Measurements from ENCODE around the gene WDR74.

Gene WDR74

DNA sequence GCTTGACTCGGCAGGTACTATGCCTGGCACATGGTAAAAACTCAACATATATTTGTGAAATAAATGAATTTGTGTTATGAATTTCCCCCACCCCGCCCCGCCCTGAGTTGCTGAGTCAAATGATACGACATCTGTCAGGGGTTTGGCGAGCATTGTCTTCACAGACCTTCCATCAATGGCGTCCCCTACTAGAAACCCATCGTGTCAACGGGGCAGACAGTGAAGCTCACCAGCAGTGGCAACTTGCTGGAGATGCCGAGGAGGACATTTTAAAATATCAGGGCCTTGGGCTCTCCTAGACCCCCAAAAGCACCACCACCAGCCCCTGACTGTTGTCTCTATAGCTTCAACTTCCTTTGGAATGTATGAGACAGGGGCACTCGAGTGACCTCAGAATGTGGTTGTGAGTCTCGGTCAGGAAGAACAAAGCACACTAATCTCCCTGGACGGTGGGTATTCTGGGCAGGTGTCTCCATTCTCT, 33.4 kb downstream of the WDR74 start:
- H3K27ac ChIP-seq (ENCODE audit: low read depth, low read length, severe bottlenecking): peak overlapping the region; percentile 81
- WGBS, 2 experiments (ENCODE audit: insufficient coverage in 2 of 2): 35 to 37% methylated on average over 4 of the region's 12 CpGs
- peak overlapping the region; percentile 95 for H3K4me3 ChIP-seq (ENCODE audit: extremely low read depth, insufficient read depth, low read length, poor library complexity, severe bottlenecking)

GRCh38 chr11:62805076-62805892, 34.1 kb downstream of the WDR74 start, which contains the start of gene NXF1:
TSS of gene NXF1 (minus strand) at chr11:62805440. CDS start at chr11:62805356, 84 bp downstream.
- H3K36me3 ChIP-seq (ENCODE audit: control insufficient read depth, insufficient read depth, low read length): peaks cover 48% of the 10 kb centered on the region
- WGBS, 2 experiments (ENCODE audit: insufficient coverage in 2 of 2): 0% methylated on average over 56 to 66 of the region's 77 CpGs
- peak within 1 kb of the TSS; percentile 89 for H3K27ac ChIP-seq (ENCODE audit: low read depth, low read length, severe bottlenecking)
- no peaks in the 10 kb centered on the region for H3K9me3 ChIP-seq (ENCODE audit: control insufficient read depth, low read length)
- peak within 1 kb of the TSS; percentile 95 for H3K4me3 ChIP-seq (ENCODE audit: extremely low read depth, insufficient read depth, low read length, poor library complexity, severe bottlenecking)
- H3K4me1 ChIP-seq (ENCODE audit: control insufficient read depth, insufficient read depth, low read length, poor library complexity, severe bottlenecking): peaks cover 19% of the 10 kb centered on the region

More for the DNA sequence above, 33.4 kb downstream of the WDR74 start:
- Histone ChIP-seq H3K9me3 (ENCODE audit: control insufficient read depth, low read length) (no peaks in the 10 kb centered on the region), H3K4me1 (ENCODE audit: control insufficient read depth, insufficient read depth, low read length, poor library complexity, severe bottlenecking) (peaks cover 19% of the 10 kb centered on the region), H3K36me3 (ENCODE audit: control insufficient read depth, insufficient read depth, low read length) (peaks cover 43% of the 10 kb centered on the region)

- Histone ChIP-seq H3K4me1 (ENCODE audit: control insufficient read depth, insufficient read depth, low read length, poor library complexity, severe bottlenecking) (peaks cover 19% of the 10 kb centered on the region), H3K9me3 (ENCODE audit: control insufficient read depth, low read length) (no peaks in the 10 kb centered on the region), H3K36me3 (ENCODE audit: control insufficient read depth, insufficient read depth, low read length) (peaks cover 53% of the 10 kb centered on the region), H3K4me3 (ENCODE audit: extremely low read depth, insufficient read depth, low read length, poor library complexity, severe bottlenecking) (peak overlapping the region; percentile 95), H3K27ac (ENCODE audit: low read depth, low read length, severe bottlenecking) (peak overlapping the region; percentile 89)
- 15 to 17% methylated on average over 9 to 10 of the region's 14 CpGs for WGBS, 2 experiments (ENCODE audit: insufficient coverage in 2 of 2)
Observed at GRCh38 chr11:62804310-62805075, 34.9 kb downstream of the WDR74 start.

GRCh38 chr11:62801071-62801470, 38.3 kb downstream of the WDR74 start:
- 100% methylated on average over 1 to 4 of the region's 4 CpGs for WGBS, 2 experiments (ENCODE audit: insufficient coverage in 2 of 2)
- H3K4me3 ChIP-seq (ENCODE audit: extremely low read depth, insufficient read depth, low read length, poor library complexity, severe bottlenecking): no peak overlapping the region
- peaks cover 6% of the 10 kb centered on the region for H3K4me1 ChIP-seq (ENCODE audit: control insufficient read depth, insufficient read depth, low read length, poor library complexity, severe bottlenecking)
- peaks cover 75% of the 10 kb centered on the region for H3K36me3 ChIP-seq (ENCODE audit: control insufficient read depth, insufficient read depth, low read length)
- no peaks in the 10 kb centered on the region for H3K9me3 ChIP-seq (ENCODE audit: control insufficient read depth, low read length)
- no peak overlapping the region for H3K27ac ChIP-seq (ENCODE audit: low read depth, low read length, severe bottlenecking)

DNA sequence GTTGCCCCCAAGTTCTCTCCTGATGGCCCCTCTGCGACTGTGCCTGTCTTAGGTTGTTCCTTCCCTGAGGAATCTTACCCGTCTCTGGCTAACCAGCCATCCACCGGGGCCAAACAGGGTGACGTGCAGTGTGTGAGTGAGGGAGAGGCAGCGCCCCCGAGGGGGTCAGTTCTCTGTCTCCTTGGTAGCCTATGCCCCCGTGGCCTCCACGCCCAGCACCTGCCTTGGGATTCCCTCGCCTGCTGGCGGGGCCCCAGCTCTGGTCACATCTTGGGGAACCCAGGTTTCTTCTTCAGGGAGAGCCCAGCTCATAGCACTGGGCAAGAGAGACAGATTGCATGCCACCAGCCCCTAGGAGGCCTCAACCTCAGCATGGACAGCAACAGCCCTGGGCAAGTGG, 39.9 kb downstream of the WDR74 start:
- Histone ChIP-seq H3K36me3 (ENCODE audit: control insufficient read depth, insufficient read depth, low read length) (peaks cover 91% of the 10 kb centered on the region), H3K27ac (ENCODE audit: low read depth, low read length, severe bottlenecking) (no peak overlapping the region), H3K9me3 (ENCODE audit: control insufficient read depth, low read length) (no peaks in the 10 kb centered on the region), H3K4me3 (ENCODE audit: extremely low read depth, insufficient read depth, low read length, poor library complexity, severe bottlenecking) (no peak overlapping the region), H3K4me1 (ENCODE audit: control insufficient read depth, insufficient read depth, low read length, poor library complexity, severe bottlenecking) (peaks cover 5% of the 10 kb centered on the region)
- 98 to 99% methylated on average over 9 of the region's 10 CpGs for WGBS, 2 experiments (ENCODE audit: insufficient coverage in 2 of 2)

DNA sequence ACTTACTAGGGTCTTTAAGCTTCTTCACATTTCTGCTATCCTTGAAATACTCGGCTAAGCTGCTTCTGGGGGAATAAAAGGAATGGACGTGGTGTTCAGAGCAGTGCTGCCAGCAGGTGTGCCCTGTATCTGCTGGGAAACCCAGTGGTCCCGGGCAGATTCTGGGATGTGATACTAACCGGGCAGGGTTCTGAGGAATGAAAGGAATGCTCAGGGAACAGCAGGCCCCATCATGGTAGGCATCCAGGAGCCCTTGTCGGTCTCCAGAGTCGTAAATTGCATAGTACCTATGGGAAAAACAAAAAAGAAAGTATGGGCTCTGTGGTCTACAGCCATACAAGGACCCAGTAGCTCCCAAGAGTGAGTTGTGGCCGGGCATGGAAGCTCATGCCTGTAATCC, 43.1 kb downstream of the WDR74 start:
- WGBS, 2 experiments (ENCODE audit: insufficient coverage in 2 of 2): 89 to 92% methylated on average over 6 to 7 of the region's 7 CpGs
- H3K36me3 ChIP-seq (ENCODE audit: control insufficient read depth, insufficient read depth, low read length): peaks cover 93% of the 10 kb centered on the region
- H3K9me3 ChIP-seq (ENCODE audit: control insufficient read depth, low read length): no peaks in the 10 kb centered on the region
- H3K4me3 ChIP-seq (ENCODE audit: extremely low read depth, insufficient read depth, low read length, poor library complexity, severe bottlenecking): no peak overlapping the region
- H3K27ac ChIP-seq (ENCODE audit: low read depth, low read length, severe bottlenecking): no peak overlapping the region
- H3K4me1 ChIP-seq (ENCODE audit: control insufficient read depth, insufficient read depth, low read length, poor library complexity, severe bottlenecking): peaks cover 12% of the 10 kb centered on the region

DNA sequence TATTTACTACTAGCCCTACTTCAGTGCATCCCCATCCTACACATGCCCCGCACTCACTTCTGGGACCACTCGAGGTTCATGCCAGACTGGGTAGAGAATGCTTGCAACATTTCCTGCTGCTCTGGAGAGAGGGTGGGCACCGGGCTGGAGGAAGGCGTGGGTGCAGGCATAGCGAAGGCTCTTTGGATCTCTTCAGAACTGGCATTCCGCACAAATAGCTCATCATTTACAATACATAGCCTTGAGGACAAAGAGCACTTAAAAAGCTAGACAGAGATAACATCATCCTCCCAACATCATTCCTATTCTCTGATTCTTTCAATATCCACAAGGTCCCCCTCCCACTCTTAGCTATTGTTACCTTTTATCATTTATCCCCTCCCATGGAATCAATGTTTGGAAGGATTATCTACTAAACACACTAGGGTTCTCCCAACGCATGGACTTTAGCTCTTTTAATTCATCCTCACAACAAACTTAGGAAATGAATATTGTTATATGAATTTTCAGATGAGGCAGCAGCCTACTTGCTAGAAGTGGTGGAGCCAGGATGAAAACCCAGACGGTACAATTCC, 45.1 kb downstream of the WDR74 start:
- Histone ChIP-seq H3K27ac (ENCODE audit: low read depth, low read length, severe bottlenecking) (peak overlapping the region; percentile 18), H3K9me3 (ENCODE audit: control insufficient read depth, low read length) (no peaks in the 10 kb centered on the region), H3K4me1 (ENCODE audit: control insufficient read depth, insufficient read depth, low read length, poor library complexity, severe bottlenecking) (peaks cover 12% of the 10 kb centered on the region), H3K36me3 (ENCODE audit: control insufficient read depth, insufficient read depth, low read length) (peaks cover 88% of the 10 kb centered on the region), H3K4me3 (ENCODE audit: extremely low read depth, insufficient read depth, low read length, poor library complexity, severe bottlenecking) (no peak overlapping the region)
- 92 to 98% methylated on average over 5 to 6 of the region's 8 CpGs for WGBS, 2 experiments (ENCODE audit: insufficient coverage in 2 of 2)

DNA sequence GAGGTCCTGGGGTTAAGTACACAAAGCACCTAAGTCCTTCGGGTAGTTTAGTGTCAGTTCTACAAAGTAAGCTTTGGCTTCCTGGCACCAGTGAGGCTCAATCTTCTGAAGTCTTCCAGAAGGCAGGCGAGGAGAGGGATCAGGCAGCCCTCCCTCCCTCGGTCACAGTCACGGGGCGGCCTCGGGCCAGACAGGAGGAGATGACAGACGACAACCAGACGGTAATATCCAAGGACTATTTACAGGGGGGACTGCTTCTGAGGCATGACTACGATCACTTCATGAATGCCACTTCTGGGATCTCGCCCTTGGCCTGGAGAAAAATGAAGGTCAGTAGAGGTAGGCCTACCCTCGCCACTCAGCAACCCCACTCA, 47.2 kb downstream of the WDR74 start:
- Histone ChIP-seq H3K27ac (ENCODE audit: low read depth, low read length, severe bottlenecking) (peak overlapping the region; percentile 88), H3K9me3 (ENCODE audit: control insufficient read depth, low read length) (no peaks in the 10 kb centered on the region), H3K36me3 (ENCODE audit: control insufficient read depth, insufficient read depth, low read length) (peaks cover 74% of the 10 kb centered on the region), H3K4me3 (ENCODE audit: extremely low read depth, insufficient read depth, low read length, poor library complexity, severe bottlenecking) (peak overlapping the region; percentile 78), H3K4me1 (ENCODE audit: control insufficient read depth, insufficient read depth, low read length, poor library complexity, severe bottlenecking) (peaks cover 19% of the 10 kb centered on the region)
- 34 to 46% methylated on average over 9 to 11 of the region's 11 CpGs for WGBS, 2 experiments (ENCODE audit: insufficient coverage in 2 of 2)

- WGBS, 2 experiments (ENCODE audit: insufficient coverage in 2 of 2): 1% methylated on average over 43 to 48 of the region's 58 CpGs
- Histone ChIP-seq H3K4me1 (ENCODE audit: control insufficient read depth, insufficient read depth, low read length, poor library complexity, severe bottlenecking) (peaks cover 19% of the 10 kb centered on the region), H3K9me3 (ENCODE audit: control insufficient read depth, low read length) (no peaks in the 10 kb centered on the region), H3K36me3 (ENCODE audit: control insufficient read depth, insufficient read depth, low read length) (peaks cover 69% of the 10 kb centered on the region), H3K27ac (ENCODE audit: low read depth, low read length, severe bottlenecking) (peak within 1 kb of the TSS; percentile 88), H3K4me3 (ENCODE audit: extremely low read depth, insufficient read depth, low read length, poor library complexity, severe bottlenecking) (peak within 1 kb of the TSS; percentile 78)
Observed at GRCh38 chr11:62791501-62792201, 47.7 kb downstream of the WDR74 start, which contains the start of gene TMEM223. TSS of gene TMEM223 (minus strand) at chr11:62792006. CDS start at chr11:62791994, 12 bp downstream.

GRCh38 chr11:62789576-62789975, 49.8 kb downstream of the WDR74 start:
- Histone ChIP-seq H3K36me3 (ENCODE audit: control insufficient read depth, insufficient read depth, low read length) (peaks cover 63% of the 10 kb centered on the region), H3K9me3 (ENCODE audit: control insufficient read depth, low read length) (no peaks in the 10 kb centered on the region), H3K4me3 (ENCODE audit: extremely low read depth, insufficient read depth, low read length, poor library complexity, severe bottlenecking) (no peak overlapping the region), H3K27ac (ENCODE audit: low read depth, low read length, severe bottlenecking) (no peak overlapping the region), H3K4me1 (ENCODE audit: control insufficient read depth, insufficient read depth, low read length, poor library complexity, severe bottlenecking) (peaks cover 24% of the 10 kb centered on the region)
- WGBS, 2 experiments (ENCODE audit: insufficient coverage in 2 of 2): 90 to 100% methylated on average over 1 to 2 of the region's 3 CpGs
